ENCODE measurements around the gene CIT. TPM values are rescaled to one million over a fixed set of nuclear protein-coding genes. Genes with fewer than 3 reads are reported as not detected.

Gene CIT
- total RNA-seq, 1 donor from 2014 or later, result 85.9 TPM

DNA sequence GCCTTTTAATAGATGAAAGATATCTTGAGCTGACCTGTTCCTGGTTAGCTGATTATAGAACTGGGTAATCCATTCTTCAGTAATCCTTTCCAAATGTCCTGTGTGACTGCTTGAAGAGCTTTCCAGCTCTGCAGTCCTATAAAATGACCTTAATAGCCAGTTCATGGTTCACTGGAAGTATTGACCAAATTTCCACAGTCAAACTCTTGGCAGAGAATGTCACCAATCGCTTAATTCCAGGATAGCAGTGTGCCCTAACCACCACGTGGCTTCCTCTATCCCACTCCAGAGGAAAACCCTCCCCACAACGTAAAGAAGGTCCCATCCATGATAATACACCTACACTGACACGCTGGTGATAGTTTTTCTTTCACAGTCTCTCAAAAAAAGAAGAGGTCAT is 191.7 kb downstream of the CIT start:
- no peak overlapping the region for H3K4me3 Mint-ChIP-seq
- peaks cover 19% of the 10 kb centered on the region for H3K36me3 Mint-ChIP-seq (ENCODE audit: low read depth)
- no peak overlapping the region for H3K27ac Mint-ChIP-seq (ENCODE audit: unreplicated experiment)
- H3K27me3 Mint-ChIP-seq (ENCODE audit: low read depth), result no peaks in the 10 kb centered on the region
- TF ChIP-seq, protein P1, sequence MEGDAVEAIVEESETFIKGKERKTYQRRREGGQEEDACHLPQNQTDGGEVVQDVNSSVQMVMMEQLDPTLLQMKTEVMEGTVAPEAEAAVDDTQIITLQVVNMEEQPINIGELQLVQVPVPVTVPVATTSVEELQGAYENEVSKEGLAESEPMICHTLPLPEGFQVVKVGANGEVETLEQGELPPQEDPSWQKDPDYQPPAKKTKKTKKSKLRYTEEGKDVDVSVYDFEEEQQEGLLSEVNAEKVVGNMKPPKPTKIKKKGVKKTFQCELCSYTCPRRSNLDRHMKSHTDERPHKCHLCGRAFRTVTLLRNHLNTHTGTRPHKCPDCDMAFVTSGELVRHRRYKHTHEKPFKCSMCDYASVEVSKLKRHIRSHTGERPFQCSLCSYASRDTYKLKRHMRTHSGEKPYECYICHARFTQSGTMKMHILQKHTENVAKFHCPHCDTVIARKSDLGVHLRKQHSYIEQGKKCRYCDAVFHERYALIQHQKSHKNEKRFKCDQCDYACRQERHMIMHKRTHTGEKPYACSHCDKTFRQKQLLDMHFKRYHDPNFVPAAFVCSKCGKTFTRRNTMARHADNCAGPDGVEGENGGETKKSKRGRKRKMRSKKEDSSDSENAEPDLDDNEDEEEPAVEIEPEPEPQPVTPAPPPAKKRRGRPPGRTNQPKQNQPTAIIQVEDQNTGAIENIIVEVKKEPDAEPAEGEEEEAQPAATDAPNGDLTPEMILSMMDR (conservative IDR thresholded peaks at IDR 0.05), result no peak
- DNase-seq (ENCODE audit: low read depth, low spot score), result no peak
- no peaks in the 10 kb centered on the region for H3K4me1 Mint-ChIP-seq
- H3K9me3 Mint-ChIP-seq, result no peaks in the 10 kb centered on the region

DNA sequence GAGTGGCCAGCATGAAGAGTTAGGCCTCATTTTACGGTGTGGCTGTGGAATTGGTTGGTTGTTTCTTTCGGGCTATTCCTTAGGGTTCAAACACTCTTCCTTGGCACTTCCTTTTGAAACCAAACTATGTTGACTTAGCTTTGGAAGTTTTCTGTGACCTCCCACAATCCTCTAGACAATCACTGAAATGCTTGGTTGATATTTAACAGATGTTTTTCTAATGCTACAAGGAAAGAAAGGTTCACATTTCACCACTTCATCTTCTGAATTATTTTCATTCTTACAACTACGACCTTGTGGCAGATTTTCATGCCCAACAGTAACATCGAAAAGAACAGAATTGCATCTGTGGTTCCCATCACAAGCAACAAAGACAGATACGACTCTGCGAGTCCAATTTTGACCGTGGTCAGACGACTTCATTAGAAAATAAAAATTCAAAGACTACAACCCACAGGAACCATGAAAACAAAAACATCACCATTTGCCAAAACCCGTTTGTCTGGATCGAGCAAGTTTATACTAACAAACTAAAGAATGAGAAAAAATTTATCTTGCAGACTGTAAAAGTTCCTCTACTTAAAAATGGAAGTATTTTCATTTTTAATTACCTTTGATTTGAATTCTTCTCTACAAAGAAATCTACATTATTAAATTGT is 192.3 kb downstream of the CIT start:
- H3K36me3 Mint-ChIP-seq (ENCODE audit: low read depth), result peaks cover 20% of the 10 kb centered on the region
- DNase-seq (ENCODE audit: low read depth, low spot score), result no peak
- H3K4me1 Mint-ChIP-seq, result no peaks in the 10 kb centered on the region
- H3K9me3 Mint-ChIP-seq, result no peaks in the 10 kb centered on the region
- TF ChIP-seq, protein P1 (conservative IDR thresholded peaks at IDR 0.05), result no peak
- peak overlapping the region; percentile 35 for H3K27ac Mint-ChIP-seq (ENCODE audit: unreplicated experiment)
- no peak overlapping the region for H3K4me3 Mint-ChIP-seq
- H3K27me3 Mint-ChIP-seq (ENCODE audit: low read depth), result no peaks in the 10 kb centered on the region

DNA sequence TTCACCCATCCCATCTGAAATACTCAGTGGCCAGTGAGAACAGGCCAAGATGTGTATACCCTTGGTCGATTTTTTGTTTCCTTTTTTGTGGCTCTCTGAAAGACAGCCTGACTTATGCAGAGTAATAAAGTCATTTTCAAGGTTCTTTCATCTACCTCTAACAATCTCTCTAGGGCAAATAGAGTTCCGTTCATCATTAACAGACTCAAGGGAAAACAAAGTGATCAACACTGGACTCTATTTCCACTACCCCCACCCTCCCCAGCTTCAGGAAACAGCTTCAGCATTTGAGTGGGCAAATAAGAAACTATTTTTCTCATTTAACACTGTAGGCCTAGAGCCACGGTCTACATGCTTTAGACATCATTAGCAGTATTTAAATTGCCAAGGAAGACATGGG is 193.3 kb downstream of the CIT start:
- Mint-ChIP-seq H3K9me3 (no peaks in the 10 kb centered on the region), H3K27me3 (ENCODE audit: low read depth) (no peaks in the 10 kb centered on the region), H3K27ac (ENCODE audit: unreplicated experiment) (no peak overlapping the region), H3K4me3 (no peak overlapping the region), H3K36me3 (ENCODE audit: low read depth) (peaks cover 26% of the 10 kb centered on the region), H3K4me1 (no peaks in the 10 kb centered on the region)
- TF ChIP-seq, protein P1 (conservative IDR thresholded peaks at IDR 0.05), result no peak
- DNase-seq (ENCODE audit: low read depth, low spot score), result no peak

DNA sequence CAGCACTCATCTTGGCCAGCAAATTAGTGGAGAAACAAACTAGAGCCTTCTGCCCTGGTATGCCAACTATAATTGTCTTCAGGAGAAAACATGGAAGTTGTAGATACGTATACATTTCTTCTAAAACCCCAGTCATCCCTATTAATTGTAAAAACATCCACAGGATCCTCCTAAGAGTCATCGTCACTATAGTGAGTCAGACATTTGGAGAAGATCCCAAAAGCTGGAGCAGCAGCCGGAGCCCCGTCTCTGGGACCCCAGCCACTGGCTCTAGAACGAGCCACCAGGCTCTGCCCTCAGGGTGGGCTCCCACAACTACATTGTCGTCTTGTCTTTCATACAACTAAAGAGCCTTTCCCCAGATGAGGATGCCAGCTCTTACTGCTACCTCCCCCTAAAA is 193.7 kb downstream of the CIT start:
- no peaks in the 10 kb centered on the region for H3K27me3 Mint-ChIP-seq (ENCODE audit: low read depth)
- peaks cover 28% of the 10 kb centered on the region for H3K36me3 Mint-ChIP-seq (ENCODE audit: low read depth)
- no peak overlapping the region for H3K4me3 Mint-ChIP-seq
- TF ChIP-seq, protein P1 (conservative IDR thresholded peaks at IDR 0.05), result no peak
- H3K27ac Mint-ChIP-seq (ENCODE audit: unreplicated experiment), result no peak overlapping the region
- no peaks in the 10 kb centered on the region for H3K4me1 Mint-ChIP-seq
- DNase-seq (ENCODE audit: low read depth, low spot score), result no peak
- H3K9me3 Mint-ChIP-seq, result no peaks in the 10 kb centered on the region

DNA sequence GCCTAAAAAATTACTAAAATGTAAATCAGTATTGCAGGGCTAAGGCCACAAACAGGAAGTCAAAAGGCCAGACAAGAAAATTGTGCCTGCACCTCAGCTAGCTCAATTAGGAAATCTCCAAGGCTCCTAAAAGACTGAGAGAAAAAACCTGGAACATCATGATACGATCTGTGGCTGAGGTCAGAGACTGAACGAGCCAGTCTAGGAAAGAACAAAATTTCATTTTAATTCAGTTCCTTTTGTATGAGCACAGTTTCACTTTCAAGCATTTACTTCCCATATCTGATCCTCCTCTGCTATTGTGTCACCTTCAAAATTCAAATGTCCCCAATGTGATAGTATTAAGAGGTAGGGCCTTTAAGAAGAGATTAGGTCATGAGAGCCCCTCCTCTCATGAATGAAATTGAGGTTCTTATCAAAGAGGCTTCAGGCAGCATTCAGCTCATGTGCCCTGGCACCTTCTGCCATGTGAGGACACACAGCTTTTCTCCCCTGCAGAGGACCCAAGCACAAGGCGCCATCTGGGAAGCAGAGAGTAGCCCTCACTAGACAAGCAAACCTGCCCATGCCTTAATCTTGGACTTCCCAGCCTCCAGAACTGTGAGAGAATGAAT is 194.4 kb downstream of the CIT start:
- Mint-ChIP-seq H3K9me3 (no peaks in the 10 kb centered on the region), H3K4me3 (no peak overlapping the region), H3K36me3 (ENCODE audit: low read depth) (peaks cover 33% of the 10 kb centered on the region), H3K27ac (ENCODE audit: unreplicated experiment) (no peak overlapping the region), H3K4me1 (no peaks in the 10 kb centered on the region), H3K27me3 (ENCODE audit: low read depth) (no peaks in the 10 kb centered on the region)
- DNase-seq (ENCODE audit: low read depth, low spot score), result no peak
- TF ChIP-seq, protein P1 (conservative IDR thresholded peaks at IDR 0.05), result no peak

All from neural crest cell (in vitro differentiated cells).